ENCODE results near the gene CAPZB.

CAPZB gene

DNA sequence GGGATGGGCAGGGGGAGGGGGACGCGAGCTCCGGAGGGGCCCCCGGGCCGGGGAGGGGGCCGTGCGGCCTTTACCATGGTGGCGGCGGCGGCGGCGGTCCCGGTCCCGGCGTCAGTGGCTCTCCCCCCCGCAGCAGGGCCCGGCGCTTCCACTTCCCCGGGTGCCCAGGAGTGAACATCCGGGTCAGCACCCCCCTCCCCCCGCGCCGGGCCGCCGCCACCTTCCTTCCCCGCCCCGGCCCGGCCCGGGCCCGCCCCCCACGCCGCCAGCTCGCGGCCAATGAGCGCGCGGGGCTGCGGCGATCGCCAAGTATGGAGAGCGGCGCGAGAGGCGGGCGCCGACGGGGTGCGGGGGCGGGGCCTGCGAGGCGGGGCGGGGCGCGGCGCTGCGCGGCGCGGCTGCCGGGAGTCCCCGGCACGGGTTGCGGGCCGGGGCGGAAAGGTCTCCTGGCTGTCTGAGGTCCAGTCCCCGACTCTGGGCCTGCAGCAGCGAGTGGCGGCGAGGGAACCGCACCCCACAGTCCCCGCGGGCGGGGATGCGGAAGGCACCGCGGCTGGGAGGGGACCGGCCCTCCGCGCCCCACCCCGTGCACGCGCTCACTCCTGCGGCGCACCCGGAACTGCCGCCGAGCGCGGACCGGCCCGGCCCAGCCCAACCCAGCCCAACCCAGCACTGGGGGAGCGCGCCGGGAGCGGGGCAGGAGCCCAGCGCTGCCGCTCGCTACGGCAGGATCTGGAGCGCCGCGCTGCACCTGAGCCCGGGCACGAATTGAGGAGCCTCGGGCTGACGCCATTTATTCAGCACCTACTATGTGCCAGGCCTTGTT, at the start of gene CAPZB:
Gene CAPZB (minus strand): TSS at position 178 of the 826 bp plus-strand sequence. CDS start 101 bp downstream, at position 77.
- DNase-seq (ENCODE audit: low read depth, low spot score), result peak; percentile 89
- TF ChIP-seq, protein P1, sequence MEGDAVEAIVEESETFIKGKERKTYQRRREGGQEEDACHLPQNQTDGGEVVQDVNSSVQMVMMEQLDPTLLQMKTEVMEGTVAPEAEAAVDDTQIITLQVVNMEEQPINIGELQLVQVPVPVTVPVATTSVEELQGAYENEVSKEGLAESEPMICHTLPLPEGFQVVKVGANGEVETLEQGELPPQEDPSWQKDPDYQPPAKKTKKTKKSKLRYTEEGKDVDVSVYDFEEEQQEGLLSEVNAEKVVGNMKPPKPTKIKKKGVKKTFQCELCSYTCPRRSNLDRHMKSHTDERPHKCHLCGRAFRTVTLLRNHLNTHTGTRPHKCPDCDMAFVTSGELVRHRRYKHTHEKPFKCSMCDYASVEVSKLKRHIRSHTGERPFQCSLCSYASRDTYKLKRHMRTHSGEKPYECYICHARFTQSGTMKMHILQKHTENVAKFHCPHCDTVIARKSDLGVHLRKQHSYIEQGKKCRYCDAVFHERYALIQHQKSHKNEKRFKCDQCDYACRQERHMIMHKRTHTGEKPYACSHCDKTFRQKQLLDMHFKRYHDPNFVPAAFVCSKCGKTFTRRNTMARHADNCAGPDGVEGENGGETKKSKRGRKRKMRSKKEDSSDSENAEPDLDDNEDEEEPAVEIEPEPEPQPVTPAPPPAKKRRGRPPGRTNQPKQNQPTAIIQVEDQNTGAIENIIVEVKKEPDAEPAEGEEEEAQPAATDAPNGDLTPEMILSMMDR (IDR thresholded peaks at IDR 0.05; ENCODE audit: low read depth, low read length), result no peak
- in situ Hi-C loops (cut with HindIII; ENCODE audit: low sequenced_read_pairs), result no loop called here
- peak within 1 kb of the TSS; percentile 84 for H3K4me3 ChIP-seq (ENCODE audit: low read depth, low read length)

DNA sequence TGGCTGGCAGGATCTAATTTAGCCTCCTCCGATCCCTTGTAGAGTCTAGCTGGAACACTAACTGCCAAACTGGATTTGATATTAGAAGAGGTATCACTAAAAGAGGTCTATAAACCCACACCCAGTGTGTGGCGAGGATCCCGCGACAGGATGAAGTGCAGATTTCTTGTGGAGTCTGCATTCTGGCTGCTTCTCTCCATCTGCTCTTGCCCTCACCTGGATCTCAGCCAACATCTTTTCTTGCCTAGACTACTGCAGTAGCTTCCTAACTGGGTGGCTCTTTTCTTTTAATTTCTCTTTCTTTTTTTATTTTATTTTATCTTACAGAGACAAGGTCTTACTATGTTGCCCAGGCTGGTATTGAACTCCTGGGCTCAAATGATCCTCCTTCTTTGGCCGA, 48.9 kb upstream of the CAPZB start:
- DNase-seq (ENCODE audit: low read depth, low spot score), result no peak
- no peak overlapping the region for H3K4me3 ChIP-seq (ENCODE audit: low read depth, low read length)
- in situ Hi-C loops (cut with HindIII; ENCODE audit: low sequenced_read_pairs), result no loop called here
- TF ChIP-seq, protein P1 (IDR thresholded peaks at IDR 0.05; ENCODE audit: low read depth, low read length), result no peak

DNA sequence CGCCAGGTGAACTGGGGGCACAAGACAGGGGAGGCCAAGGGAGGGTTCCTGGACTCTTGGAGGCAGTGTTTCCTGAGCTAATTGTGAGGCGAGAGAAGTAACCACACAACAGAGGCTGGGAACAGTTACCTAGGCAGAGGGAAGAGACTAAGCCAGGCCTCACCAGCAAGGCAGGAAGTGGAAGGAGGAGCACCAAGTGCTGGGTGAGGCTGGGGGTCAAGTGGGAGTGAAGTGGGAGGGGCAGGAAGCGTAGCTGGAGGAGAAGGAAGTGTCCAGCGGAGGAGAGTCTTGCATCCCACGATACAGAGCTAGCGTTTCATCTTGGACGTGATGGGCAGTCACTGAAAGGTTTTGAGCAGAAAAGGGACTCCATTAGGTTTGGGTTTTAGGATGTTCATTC, 48.3 kb upstream of the CAPZB start:
- TF ChIP-seq, protein P1 (IDR thresholded peaks at IDR 0.05; ENCODE audit: low read depth, low read length), result no peak
- no peak for DNase-seq (ENCODE audit: low read depth, low spot score)
- no peak overlapping the region for H3K4me3 ChIP-seq (ENCODE audit: low read depth, low read length)
- in situ Hi-C loops (cut with HindIII; ENCODE audit: low sequenced_read_pairs), result no loop called here

DNA sequence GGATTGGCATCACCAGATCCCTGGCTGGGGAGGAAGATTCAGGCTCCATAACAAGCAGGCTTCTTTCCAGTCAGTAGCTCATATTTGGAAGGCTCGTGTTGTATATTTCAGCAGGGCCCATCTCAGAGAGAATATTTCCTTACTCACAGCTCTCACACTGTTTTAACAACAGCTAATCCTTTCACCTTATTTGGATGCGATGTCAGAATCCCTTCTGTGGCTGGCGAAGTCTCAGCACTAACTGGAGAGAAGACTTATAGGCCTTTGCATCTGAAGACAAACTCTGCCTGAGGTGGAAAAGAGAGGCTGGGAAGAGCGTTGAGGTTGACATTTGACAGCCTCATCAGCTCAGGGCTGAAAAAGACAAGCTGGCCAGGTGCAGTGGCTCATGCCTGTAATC, 47.2 kb upstream of the CAPZB start:
- in situ Hi-C loops (cut with HindIII; ENCODE audit: low sequenced_read_pairs), result no loop called here
- DNase-seq (ENCODE audit: low read depth, low spot score), result no peak
- TF ChIP-seq, protein P1 (IDR thresholded peaks at IDR 0.05; ENCODE audit: low read depth, low read length), result no peak
- H3K4me3 ChIP-seq (ENCODE audit: low read depth, low read length), result no peak overlapping the region

DNA sequence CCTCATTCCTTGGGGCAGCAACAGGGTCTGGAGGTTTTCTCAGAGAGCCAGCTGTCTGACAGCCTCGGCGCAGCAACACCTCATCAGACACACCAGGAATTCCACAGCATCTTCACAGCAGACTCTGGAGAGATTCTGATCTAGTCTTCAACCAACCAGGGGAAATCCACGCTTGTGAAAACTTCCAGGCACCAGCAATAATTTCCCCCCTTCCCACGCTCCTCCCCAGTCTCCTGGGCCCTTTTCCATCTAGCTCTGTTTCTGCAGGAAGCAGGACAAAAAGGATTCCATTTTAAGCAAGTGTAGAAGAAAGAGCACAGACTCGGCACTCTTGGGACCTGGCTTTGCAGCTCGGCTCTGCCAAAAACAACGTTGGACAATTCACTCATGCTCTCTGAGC, 44.3 kb upstream of the CAPZB start:
- DNase-seq (ENCODE audit: low read depth, low spot score), result no peak
- H3K4me3 ChIP-seq (ENCODE audit: low read depth, low read length), result no peak overlapping the region
- TF ChIP-seq, protein P1 (IDR thresholded peaks at IDR 0.05; ENCODE audit: low read depth, low read length), result no peak
- in situ Hi-C loops (cut with HindIII; ENCODE audit: low sequenced_read_pairs), result no loop called here

DNA sequence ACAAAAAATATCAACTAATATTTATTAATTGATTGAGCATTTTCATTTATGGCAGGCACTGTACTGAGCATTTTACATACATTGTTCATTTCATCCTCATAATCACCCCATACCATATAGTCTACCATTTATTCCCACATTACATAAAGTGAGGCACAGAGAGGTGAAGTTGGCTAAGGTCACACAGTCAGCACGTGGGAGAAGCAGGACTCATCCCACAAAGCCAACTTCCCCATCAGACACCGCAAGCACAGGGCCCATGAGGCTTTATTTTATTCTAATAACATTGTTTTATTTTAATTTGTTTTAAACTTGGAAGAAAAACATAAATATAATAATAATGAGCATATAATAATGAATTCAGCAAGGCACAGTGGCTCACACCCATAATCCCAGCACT, 43.1 kb upstream of the CAPZB start:
- TF ChIP-seq, protein P1 (IDR thresholded peaks at IDR 0.05; ENCODE audit: low read depth, low read length), result no peak
- in situ Hi-C loops (cut with HindIII; ENCODE audit: low sequenced_read_pairs), result no loop called here
- DNase-seq (ENCODE audit: low read depth, low spot score), result no peak

More for the DNA sequence above, 43.1 kb upstream of the CAPZB start:
- no peak overlapping the region for H3K4me3 ChIP-seq (ENCODE audit: low read depth, low read length)

All from astrocyte of the spinal cord (primary cell).